ENCODE measurements around the gene ACTN4. TPM values are rescaled to one million over a fixed set of nuclear protein-coding genes. Genes with fewer than 3 reads are reported as not detected.
A peak's percentile ranks its signal among the peaks of the same experiment; 100 is the strongest.

Gene ACTN4
- total and polyA plus RNA-seq, 9 donors: 139 to 458 (median 299) TPM

DNA sequence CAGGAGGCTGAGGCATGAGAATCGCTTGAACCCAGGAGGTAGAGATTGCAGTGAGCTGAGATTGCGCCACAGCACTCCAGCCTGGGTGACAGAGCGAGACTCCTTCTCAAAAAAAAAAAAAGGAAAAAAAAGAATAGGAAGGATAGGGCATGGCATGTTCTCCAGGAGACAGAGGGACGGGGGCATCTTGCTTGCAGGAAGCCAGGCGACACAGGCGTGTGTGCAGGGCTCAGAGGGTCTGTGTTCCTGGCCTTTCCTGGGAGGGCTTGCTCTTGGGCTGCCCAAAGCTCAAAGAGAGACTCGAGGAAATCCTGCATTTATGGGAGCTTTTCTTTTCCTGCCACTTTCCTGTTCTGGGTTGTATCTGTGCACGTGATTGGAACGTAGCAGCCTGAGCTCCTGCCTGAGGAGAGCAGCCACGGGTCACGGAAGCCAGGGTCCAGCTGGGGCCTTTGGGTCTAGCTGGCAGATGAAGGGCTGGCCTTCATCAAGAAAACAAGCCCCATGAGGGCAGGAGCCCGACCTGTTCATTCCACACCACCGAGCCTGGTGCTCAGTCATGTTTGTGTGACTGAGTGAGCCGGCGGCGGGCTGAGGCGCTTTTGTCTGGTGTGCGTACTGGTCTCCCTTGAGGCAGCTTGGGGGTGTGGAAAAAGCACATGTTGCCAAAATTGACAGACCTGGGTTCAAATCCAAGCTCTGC is 52.3 kb downstream of the ACTN4 start:
- peak in 1 of 5 donors; percentile 16 for DNase-seq
- TF ChIP-seq, protein P1, sequence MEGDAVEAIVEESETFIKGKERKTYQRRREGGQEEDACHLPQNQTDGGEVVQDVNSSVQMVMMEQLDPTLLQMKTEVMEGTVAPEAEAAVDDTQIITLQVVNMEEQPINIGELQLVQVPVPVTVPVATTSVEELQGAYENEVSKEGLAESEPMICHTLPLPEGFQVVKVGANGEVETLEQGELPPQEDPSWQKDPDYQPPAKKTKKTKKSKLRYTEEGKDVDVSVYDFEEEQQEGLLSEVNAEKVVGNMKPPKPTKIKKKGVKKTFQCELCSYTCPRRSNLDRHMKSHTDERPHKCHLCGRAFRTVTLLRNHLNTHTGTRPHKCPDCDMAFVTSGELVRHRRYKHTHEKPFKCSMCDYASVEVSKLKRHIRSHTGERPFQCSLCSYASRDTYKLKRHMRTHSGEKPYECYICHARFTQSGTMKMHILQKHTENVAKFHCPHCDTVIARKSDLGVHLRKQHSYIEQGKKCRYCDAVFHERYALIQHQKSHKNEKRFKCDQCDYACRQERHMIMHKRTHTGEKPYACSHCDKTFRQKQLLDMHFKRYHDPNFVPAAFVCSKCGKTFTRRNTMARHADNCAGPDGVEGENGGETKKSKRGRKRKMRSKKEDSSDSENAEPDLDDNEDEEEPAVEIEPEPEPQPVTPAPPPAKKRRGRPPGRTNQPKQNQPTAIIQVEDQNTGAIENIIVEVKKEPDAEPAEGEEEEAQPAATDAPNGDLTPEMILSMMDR (IDR thresholded peaks at IDR 0.05): no peak
- TF ChIP-seq POLR2A (IDR thresholded peaks at IDR 0.05) (no peak), EP300 (IDR thresholded peaks at IDR 0.05) (no peak)
- 84 to 86% (median 85%) methylated on average over 18 of the region's 18 CpGs for WGBS, 3 donors
- intact Hi-C loops (cut with DNase I): loop anchor here in 1 of 4 donors (5.0 kb wide), 1 partner anchor 1987 kb away; no protein-coding TSS in a partner anchor
- no peaks in the 10 kb centered on the region for H3K9me3 ChIP-seq
- H3K4me3 ChIP-seq: no peak overlapping the region
- no peaks in the 10 kb centered on the region for H3K36me3 ChIP-seq
- no peak overlapping the region for H3K27ac ChIP-seq
- H3K27me3 ChIP-seq: no peaks in the 10 kb centered on the region
- H3K4me1 ChIP-seq (ENCODE audit: insufficient read depth): peaks cover 25% of the 10 kb centered on the region

DNA sequence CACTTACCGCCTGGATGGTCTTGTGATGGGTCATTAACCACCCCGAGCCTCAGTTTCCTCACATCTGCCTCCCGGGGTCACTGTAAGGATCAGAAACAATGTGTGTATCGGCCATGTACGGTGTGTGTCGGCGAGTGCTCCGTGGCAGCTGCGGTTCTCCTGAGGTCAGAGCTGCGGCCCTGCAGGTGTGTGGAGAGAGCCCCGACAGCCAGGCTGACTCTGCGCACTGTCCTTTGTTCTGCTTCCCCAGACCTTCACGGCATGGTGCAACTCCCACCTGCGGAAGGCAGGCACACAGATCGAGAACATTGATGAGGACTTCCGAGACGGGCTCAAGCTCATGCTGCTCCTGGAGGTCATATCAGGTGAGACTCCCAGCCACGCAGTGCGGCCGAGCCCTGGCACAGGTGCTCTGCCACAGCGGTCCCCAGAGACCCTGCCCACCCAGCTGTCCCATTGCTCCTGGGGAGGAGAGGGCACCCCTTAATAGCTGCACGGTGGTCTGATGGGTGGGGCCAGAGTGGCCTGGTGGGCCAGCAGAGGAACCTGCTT is 53.0 kb downstream of the ACTN4 start:
- intact Hi-C loops (cut with DNase I): loop anchor here in 1 of 4 donors (5.0 kb wide), 1 partner anchor 1988 kb away; no protein-coding TSS in a partner anchor
- peak in 1 of 5 donors; percentile 18 for DNase-seq
- peak overlapping the region in 1 of 2 donors; percentile 23 for H3K27ac ChIP-seq
- H3K36me3 ChIP-seq: no peaks in the 10 kb centered on the region
- no peaks in the 10 kb centered on the region for H3K27me3 ChIP-seq
- no peak overlapping the region for H3K4me3 ChIP-seq
- no peak for TF ChIP-seq POLR2A (IDR thresholded peaks at IDR 0.05)
- no peak for TF ChIP-seq EP300 (IDR thresholded peaks at IDR 0.05)
- TF ChIP-seq, protein P1 (IDR thresholded peaks at IDR 0.05): no peak
- 82 to 97% (median 84%) methylated on average over 21 to 22 of the region's 22 CpGs for WGBS, 3 donors
- peaks cover 25% of the 10 kb centered on the region for H3K4me1 ChIP-seq (ENCODE audit: insufficient read depth)
- no peaks in the 10 kb centered on the region for H3K9me3 ChIP-seq

DNA sequence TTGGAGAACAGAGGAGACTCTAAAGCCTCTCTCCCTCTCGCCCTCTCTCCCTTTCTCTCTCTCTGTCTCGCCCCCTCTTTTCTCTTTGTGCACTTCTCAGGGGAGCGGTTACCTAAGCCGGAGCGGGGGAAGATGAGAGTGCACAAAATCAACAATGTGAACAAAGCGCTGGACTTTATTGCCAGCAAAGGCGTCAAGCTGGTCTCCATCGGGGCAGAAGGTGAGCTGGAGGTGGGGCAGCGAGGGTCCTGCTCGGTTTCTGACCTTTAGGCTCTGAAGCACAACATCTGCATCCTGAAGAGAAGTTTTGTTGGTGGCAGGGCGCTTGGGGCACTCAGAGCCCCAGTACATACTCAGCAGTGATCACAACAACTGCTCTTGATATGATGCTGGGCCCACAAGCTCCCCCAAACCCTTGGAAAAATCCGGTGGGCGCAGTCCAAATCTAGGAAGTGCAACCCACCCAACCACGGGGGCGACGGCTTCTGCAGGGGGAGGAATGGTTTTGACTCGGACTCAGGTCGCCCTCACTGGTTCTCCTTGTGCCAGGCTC is 53.5 kb downstream of the ACTN4 start:
- Histone ChIP-seq H3K27ac (peak overlapping the region in 1 of 2 donors; percentile 23), H3K27me3 (no peaks in the 10 kb centered on the region), H3K4me3 (no peak overlapping the region), H3K36me3 (no peaks in the 10 kb centered on the region), H3K9me3 (no peaks in the 10 kb centered on the region), H3K4me1 (ENCODE audit: insufficient read depth) (peaks cover 25% of the 10 kb centered on the region)
- intact Hi-C loops (cut with DNase I): loop anchor here in 1 of 4 donors (5.0 kb wide), 1 partner anchor 1989 kb away; no protein-coding TSS in a partner anchor
- WGBS, 3 donors: 80 to 88% (median 81%) methylated on average over 18 of the region's 18 CpGs
- TF ChIP-seq POLR2A (IDR thresholded peaks at IDR 0.05): no peak
- TF ChIP-seq, protein P1 (IDR thresholded peaks at IDR 0.05): no peak
- no peak for TF ChIP-seq EP300 (IDR thresholded peaks at IDR 0.05)
- DNase-seq: no peak

DNA sequence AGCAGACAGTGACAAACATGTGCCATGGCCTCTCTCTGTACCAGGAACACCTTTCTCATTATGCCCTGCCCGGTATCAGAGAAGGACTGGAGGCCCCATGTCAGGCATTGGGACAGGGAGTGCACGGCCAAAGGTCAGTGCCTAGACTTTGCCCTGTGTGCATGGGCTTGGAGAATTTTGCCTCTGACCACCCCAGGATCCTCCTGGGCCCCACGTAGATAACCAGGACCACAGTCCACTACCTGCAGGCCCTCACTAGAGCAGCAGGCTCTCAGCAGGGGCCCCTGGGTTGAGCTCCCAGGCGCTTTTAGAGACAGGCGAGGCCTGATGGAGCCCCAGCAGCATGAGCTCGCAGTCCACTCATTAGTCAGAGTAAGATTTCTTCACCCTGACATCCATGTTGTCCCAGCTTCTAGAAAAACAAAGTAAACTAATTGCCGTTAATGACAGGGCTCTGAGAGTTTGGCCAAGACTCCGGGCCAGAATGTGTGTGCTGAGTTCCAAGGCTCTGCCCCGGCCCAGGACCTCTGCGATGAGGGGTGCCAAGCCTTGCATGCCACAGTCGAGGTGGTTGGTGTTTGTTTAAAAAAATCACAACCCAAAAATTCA is 54.1 kb downstream of the ACTN4 start:
- intact Hi-C loops (cut with DNase I): loop anchor here in 1 of 4 donors (5.0 kb wide), 1 partner anchor 1989 kb away; no protein-coding TSS in a partner anchor
- peak in 2 of 5 donors; percentile 57 to 61 for DNase-seq
- 29 to 35% (median 30%) methylated on average over 11 of the region's 11 CpGs for WGBS, 3 donors

More for the DNA sequence above, 54.1 kb downstream of the ACTN4 start:
- no peaks in the 10 kb centered on the region for H3K36me3 ChIP-seq
- H3K4me3 ChIP-seq: no peak overlapping the region
- no peaks in the 10 kb centered on the region for H3K27me3 ChIP-seq
- peak overlapping the region in 1 of 2 donors; percentile 23 for H3K27ac ChIP-seq
- no peak for TF ChIP-seq EP300 (IDR thresholded peaks at IDR 0.05)
- H3K9me3 ChIP-seq: no peaks in the 10 kb centered on the region
- peaks cover 25% of the 10 kb centered on the region for H3K4me1 ChIP-seq (ENCODE audit: insufficient read depth)

Data from ovary (tissue), 9 donors.